TTC549 (cell line): Measurements from ENCODE around the gene IQCE.

Source experiments
- FAIRE-seq: peaks from 2 replicates; lab custom pipeline; 2012; peaks lifted over from hg19 to GRCh38; lab: Jason Lieb, UNC

IQCE gene, protein sequence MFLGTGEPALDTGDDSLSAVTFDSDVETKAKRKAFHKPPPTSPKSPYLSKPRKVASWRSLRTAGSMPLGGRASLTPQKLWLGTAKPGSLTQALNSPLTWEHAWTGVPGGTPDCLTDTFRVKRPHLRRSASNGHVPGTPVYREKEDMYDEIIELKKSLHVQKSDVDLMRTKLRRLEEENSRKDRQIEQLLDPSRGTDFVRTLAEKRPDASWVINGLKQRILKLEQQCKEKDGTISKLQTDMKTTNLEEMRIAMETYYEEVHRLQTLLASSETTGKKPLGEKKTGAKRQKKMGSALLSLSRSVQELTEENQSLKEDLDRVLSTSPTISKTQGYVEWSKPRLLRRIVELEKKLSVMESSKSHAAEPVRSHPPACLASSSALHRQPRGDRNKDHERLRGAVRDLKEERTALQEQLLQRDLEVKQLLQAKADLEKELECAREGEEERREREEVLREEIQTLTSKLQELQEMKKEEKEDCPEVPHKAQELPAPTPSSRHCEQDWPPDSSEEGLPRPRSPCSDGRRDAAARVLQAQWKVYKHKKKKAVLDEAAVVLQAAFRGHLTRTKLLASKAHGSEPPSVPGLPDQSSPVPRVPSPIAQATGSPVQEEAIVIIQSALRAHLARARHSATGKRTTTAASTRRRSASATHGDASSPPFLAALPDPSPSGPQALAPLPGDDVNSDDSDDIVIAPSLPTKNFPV

DNA sequence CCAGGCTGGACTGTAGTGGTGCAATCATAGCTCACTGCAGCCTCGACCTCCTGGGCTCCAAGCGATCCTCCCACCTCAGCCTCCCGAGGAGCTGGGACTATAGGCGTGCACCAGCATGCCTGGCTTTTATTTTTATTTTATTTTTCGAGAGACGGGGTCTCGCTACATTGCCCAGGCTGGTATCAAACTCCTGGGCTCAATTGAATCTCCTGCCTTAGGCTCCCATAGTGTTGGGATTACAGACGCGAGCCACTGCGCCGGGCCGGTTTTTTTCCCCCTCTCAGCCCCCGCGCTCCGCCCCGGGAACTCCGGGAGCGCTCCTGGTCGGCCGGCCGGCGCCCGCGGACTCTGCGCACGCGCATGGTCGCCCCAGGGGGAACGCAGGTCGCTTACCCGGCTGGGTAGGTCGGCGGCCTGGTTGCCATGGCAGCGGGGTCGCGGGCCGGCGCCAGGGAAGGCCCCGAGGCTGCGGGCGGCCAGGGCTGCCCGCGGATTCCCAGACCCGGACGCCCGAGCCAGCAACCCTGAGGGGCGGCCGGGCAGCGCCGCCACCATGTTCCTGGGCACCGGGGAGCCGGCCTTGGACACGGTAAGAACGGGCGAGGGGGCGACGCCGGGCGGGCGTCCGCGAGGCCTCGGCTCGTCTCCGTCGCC is at the start of gene IQCE:
TSS of gene IQCE (plus strand) at position 351 of the 654 bp plus-strand sequence. CDS start at position 554, 203 bp downstream.
- no peak for FAIRE-seq

DNA sequence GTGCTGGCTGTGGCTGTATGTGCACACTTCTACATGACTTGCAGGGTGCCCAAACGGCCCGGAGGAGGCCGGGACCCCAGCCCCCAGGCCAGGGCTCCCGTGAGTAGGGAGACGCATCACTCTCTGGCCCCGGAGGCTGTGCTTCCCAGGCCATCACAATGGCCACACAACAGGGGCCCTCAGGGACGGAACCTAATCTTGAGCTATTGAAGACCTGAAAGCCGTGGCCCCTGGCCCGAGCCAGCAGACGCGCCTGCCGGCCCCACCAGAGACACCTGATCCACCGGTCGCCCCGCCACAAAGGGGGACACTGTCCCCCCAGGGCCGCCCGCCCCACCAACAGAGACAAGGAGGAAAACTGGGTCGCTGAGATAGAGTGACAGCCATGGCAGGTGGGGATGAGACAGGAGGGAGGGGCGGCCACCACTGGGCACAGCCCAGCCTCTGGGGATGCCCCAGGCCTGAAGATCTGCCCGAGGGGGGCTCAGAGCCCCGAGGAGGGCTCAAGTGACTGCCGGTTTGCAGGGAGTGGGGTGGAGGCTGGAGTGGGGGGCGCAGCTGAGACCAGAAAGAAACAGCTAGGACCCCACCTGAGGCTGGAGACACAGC is 49.4 kb upstream of the IQCE start:
- FAIRE-seq = no peak

DNA sequence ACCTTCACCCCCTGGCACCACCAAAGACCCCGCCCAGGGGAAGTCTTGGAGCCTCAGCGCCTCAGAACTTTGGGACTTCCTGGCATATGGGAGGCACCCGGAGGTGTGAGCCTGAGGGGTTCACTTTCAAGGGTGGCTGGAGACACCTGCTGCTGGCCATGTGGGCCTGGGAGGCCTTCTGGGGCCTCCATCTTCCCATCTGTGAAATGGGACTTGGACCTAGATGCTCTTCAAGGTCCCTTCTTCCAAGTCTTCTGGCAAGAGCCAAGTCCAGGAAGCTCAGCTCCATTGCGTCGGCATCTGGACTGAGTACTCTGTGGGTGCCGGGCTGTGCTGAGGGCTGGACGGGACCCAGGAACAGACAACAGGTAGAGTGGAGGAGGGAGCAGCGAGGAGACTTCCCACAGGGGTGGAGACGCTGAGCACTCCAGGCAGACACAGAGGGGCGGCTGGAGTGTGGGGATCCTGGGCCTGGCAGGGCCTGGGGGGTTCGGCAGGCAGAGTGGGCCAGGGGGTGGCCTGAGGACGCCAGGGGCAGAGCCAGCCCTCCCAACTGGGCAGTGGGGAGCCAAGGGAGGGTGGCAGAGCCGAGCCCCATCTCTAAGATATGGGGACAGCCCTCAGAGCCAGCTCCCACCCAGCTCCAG is 48.5 kb upstream of the IQCE start:
- no peak for FAIRE-seq

DNA sequence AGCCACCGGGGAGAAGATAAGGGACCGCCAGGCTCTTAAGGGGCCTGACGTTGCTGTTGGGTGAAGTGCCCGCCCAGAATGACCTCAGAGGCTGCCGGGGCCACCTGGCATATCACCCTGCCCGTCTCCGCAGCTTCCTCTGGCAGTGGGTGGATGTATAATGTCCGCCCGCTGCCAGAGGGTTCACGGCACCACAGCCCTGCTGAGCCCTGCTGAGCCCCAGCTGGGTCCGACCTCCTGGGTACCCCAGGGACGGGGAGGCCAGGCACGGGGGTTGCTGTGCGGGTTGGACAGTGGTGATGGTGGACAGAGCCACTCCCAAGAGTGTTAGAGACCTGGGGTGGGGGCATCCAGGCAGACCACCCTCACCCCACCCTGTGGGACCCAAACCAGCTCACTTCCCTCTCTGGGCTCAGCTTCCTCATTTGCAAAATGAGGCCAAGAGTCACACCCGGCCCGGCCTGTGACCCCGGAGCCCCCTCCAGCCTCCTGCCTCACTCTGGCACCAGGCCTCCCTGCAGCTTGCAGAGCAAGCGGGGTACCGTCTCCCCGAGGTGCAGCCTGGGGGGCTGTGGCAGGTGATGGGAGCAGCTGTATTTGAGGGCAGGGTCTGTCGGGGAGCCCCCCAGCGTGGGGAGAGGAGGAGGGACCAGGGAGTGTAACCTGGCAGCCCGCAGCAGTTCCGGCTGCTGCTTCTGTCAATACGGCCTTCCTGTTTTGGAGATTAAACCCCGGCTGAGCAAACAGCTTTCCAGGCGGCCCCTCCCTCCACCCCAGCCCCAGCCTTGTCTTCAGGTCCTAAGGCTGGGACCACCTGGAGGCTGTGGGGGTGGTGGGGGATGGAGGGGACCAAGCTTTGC is 47.6 kb upstream of the IQCE start:
- FAIRE-seq = no peak

DNA sequence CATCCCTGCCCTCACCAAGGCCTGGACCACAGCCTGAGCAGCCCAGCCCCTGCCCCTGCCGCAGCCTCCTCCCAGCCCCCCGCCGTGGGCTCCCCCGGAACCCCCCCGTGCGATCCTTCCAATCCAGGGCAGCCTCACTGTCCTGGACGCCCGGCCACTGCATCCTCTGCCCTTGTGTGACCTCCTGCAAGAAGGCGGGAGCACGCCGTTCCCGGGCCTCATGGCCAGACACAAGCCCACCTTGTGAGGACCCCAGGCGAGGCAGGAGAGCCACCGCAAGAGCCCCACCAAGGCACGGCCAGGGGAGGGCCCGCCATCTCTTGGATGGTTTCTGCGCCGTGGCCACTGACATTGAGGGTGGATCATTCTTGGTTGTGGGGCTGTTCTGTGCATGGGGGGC is 47.0 kb upstream of the IQCE start:
- FAIRE-seq = no peak

DNA sequence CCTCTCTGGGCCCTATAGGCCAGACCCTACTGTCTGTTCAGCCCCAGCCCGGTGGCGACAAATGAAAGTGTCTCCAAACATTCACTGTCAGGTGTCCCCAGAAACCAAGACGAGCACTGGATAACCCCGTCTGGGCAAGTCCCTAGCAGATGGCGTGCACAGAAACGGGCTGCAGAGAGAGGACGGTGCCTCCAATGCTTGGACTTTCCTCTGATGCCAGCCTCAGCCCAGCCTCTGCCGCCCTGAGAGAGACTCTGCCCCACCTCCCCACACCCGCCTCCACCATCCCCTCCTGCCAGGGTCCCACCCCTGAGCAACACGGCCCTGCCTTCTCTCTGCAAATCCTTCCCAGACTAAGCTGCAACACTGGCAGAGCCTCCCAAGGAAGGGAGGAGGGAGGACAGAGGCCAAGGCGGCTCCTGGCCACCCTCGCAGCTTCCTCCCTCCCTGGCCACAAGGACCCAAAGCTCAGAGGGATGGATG is 46.6 kb upstream of the IQCE start:
- no peak for FAIRE-seq

DNA sequence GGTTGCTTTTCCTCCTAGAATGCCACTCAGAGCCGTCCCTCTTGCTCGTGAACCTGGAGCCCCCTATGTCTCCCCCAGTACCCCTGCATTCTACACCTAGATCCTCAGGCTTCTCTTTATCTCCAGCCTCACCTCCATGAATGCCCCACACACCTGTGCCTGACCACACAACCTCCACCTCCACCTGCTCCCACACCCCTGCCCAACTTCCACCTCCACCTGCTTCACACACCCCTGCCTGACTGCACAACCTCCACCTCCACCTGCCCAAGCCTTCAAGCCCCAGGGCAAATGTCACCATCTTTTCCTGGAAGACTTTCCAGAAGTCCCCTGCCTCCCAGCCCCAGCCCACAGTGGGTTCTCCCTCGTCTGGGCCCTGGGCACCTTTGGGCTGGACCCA is 46.1 kb upstream of the IQCE start:
- FAIRE-seq = no peak

DNA sequence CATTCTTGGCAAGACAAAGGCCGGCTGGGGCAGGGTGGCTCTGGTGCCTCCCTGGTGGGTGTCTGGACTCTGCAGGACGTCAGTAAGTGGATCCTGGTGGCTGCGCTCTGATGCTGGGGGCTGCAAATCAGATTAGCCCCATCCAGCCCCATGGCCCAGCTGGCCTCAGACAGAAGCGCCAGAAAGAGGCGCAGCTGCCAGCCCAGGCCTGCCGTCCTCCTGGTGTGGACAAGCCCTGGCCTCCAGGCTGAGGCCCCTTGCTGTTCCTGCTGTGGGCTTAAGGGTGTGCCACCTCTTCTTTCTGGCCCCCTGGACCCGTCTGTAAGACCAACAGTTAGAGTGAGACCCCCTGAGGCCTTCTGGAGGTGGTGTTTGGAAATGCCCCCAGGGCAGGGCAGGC is 45.1 kb upstream of the IQCE start:
- no peak for FAIRE-seq

DNA sequence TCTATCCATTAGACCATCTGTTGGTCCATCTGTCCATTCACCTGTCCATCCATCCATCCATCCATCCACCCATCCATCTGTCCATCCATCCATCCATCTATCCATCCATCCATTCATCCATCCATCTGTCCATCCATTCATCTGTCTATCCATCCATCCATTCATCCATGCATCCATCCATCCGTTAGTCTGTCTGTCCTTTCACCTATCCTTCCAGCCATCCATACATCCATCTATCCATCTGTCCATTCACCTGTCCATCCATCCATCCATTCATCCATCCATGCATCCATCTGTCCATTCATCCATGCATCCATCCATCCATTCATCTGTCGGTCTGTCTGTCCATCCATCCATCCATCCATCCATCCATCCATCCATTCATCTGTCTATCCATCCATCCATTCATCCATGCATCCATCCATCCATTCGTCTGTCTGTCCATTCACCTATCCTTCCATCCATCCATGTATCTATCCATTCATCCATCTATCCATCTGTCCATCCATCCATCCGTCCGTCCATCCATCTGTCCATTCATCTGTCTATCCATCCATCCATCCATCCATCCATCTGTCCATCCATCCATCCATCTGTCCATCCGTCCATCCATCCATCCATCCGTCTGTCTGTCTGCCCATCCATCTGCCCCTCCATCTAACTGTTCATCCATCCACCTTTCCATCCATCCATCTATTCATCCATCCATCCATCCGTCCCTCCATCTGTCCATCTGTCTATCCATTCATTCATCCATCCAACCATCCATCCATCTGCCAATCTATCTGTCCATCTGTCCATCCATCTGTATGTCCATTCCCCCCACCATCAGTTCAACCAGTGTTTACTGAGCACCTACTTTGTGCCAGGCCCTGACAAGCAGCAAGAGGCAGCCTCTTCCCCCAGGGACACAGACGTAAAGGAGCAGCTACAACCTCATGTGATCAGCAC is 44.0 kb upstream of the IQCE start:
- FAIRE-seq = no peak

DNA sequence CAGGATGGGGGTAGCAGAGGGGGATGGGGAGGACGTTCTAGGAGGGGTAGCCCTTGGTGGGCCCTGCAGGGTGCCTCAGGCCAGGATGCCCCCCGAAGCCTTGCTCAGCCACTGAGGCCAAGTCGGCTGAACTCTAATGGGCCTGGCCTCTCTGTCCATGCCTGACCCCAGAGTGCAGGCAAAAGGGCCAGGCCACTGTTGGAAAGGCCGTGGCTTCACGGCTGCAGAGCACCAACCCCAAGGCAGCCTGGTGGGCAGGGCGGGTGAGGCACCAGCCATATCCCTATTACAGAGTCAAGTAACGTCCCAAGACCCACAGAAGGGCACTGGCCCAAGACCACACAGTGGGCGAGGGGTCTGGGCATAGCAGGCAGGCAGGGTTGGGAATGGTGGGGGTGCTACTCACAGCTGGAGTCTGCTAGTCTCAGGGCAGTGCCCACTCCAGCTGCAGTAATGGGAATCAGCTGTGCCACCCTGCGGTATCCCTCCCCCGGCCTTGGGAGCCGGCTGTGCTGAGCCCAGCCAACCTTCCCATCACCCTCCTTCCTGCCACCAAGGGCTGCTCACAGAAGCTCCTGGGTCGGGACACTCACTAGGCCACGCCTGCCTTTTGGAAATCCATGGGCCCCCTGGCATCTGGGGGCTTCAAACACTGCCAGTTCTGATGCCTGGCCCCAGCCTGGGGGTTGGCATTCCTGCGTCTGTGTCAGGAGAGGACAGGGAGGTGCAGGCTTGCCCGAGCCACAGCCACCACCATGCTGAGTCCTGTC is 43.2 kb upstream of the IQCE start:
- no peak for FAIRE-seq

DNA sequence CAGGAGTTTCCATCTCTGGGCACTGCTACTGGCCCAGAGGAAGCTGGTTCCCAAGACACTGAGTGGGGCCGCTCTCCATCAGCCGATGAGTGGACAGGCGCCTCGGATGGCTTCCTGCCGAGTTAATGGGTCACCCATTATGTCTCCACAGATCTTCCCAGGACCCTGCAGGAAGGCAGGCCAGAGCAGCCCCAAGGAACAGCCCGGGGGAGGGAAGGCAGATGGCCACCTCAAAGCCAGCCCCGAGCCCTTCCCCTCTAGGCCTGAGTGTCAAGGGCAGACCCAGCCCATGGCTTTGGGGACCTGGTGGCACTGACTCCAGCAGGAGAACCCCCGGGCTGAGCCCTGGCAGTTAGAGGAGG is 42.6 kb upstream of the IQCE start:
- FAIRE-seq = no peak

DNA sequence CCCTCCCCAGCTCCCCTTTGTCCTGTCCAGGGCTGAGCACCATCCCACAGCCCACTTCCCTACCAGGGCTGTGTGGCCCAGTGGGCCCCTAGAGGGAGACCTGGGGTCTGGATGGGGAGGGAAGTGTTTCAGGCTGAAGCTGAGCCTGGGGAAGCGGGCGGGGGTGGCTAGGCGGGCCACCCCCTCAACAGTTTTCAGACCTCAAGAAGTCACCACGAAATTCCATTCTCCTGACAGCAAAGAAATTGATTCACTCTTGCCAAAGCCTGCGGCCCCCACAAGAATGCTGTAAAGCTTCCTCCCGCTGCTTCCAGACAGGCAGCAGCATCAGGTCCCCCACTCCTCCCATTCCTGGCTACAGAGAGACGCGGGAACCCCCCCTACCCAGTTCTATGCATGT is 41.8 kb upstream of the IQCE start:
- no peak for FAIRE-seq

DNA sequence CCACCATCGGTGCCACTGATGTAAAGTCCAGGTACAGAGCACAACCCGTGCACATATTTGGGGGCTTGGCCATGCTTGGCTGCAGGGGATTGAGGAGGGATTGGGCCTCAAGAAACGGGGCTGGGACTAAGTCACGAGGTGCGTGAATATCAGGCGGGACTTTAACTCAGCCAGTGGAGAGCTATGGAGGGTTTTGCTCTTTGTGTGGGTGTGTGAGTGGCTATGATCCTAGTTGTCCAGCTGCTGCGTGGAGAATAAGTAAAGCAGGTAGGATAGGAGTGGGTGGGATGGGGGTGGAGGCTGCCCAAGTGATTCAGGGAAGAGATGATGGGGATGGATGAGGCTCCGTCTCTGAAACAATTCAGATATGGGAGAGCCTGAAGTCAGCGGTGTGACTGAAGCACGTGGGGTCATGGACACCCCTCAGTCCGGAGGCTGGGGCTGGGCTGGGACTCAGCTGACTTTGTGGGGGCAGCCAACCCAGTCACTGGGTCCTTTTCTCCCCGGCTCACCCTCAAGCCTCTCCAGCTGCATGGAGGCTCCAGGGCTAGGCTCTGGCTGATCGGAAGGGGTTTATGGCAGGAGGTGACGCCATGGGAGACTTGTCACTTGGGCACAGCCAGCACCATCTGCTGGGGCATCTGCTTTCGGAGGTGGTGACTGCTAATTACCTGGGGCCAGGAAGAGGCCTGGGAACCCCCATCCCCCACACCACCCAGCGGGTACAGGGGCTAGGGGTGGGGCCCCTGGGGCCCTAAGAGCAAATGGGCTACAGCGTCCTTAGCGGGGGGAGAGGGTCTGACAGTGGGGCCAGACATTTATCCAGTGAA is 40.9 kb upstream of the IQCE start:
- no peak for FAIRE-seq

DNA sequence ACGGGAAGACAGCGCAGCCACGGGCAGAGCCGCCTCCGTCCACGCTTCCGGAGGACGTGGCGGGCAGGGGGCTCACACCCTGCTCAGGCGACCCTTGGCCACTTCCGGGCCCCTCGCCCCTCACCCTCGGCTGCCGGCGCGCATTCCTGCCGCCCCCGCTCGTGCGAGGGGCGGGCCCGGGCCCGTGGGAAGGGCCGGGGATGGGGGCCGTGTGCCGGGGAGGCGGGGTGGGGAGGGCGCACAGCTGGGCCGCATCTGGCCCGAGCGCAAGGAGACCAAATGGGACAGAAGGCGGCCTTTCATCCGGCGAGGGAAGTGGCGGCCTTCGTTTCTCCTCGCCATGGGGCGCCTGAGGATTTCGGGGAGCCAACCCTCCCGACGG is 40.1 kb upstream of the IQCE start:
- no peak for FAIRE-seq

DNA sequence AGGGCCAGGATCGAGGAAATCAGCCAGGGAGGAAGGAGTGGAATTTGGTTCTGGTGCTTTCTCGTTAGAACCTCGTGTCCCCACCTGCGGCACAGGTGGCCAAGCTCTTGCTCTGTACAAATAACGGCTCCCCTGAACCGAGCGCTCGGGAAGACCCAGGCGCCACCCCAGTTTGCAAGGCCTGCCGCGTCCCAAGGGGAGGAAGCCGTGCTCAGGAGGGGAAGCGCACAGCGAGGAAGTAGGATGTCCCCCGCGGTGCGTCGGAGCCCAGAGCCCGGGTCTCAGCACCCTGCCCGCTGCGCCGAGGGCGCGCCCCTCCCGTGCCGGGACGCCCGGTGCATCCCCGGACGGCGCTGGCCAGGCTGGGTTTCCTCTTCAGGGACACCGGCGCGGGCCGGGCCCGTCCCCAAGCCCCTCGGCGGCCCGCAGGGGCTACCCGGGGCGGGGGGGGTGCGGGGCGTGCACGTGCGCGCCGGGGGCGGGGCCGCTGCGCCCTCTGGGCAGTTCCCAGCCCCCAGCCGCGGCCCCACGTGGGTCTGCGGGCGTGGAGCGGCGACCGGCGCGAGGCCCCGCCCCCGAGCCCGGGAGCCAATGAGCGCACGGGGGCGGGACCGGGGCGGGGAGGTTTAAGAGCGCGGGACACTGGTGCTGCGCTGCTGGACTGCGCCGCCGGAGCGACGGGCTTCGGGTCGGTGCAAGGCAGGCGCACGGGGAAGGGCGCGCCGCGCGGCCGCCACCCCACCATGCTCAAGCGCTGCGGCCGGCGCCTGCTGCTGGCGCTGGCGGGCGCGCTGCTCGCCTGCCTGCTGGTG is 39.5 kb upstream of the IQCE start, which contains the start of gene LFNG:
TSS of gene LFNG (plus strand) at position 656 of the 812 bp plus-strand sequence. CDS start at position 744, 88 bp downstream.
- no peak for FAIRE-seq

DNA sequence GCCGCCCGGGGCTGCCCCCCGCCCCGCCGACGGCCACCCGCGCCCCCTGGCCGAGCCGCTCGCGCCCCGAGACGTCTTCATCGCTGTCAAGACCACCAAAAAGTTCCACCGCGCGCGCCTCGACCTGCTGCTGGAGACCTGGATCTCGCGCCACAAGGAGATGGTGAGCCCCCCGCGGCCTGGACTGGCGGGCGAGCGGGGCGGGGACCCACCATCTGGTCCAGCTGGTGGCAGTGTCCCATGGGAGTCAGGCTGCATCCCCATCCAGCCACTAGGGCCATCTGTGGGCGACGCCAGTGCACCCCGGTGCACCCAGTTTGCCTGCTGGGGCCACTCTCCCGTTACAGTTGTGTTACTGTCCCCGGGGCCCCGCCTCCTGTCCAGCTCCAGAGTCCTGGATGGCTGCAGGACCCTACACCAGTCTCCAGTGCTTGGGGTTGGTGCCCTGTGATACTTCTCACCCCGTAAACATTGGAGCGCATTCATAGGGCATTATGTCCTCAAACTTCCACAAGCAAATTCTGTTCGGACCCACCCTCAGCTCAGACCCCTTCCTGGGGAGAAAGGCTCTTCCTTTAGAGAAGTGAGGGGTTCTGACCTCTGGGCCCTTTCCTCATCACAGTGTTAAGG is 38.5 kb upstream of the IQCE start:
- FAIRE-seq = no peak

DNA sequence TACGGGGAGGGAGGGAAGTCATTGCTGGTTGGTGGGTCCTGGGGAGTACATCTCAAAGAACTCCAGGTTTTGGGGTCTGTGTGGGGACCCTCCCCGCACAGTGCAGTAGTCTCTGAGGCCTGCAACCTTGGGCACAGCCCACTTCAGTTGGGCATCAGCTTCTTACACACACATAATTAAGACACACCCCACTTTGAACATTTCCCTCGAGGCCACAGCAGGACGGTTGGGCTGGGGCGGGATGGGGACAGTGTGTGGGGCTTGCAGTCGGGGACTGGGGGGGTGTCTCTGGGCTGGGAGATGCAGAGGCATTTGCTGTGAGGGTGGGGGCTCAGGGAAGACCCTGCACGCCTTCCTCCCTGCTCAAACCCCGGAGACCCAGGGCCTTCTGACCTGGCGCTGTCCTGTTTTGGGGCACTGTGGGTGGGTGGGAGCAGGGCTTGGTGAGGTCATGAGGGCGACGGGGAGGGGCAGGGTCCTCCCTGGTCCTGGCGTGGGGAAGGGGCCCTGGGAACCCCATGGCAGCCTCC is 38.0 kb upstream of the IQCE start:
- no peak for FAIRE-seq
